ENCODE measurements around the gene GIPC1.

Gene GIPC1

DNA sequence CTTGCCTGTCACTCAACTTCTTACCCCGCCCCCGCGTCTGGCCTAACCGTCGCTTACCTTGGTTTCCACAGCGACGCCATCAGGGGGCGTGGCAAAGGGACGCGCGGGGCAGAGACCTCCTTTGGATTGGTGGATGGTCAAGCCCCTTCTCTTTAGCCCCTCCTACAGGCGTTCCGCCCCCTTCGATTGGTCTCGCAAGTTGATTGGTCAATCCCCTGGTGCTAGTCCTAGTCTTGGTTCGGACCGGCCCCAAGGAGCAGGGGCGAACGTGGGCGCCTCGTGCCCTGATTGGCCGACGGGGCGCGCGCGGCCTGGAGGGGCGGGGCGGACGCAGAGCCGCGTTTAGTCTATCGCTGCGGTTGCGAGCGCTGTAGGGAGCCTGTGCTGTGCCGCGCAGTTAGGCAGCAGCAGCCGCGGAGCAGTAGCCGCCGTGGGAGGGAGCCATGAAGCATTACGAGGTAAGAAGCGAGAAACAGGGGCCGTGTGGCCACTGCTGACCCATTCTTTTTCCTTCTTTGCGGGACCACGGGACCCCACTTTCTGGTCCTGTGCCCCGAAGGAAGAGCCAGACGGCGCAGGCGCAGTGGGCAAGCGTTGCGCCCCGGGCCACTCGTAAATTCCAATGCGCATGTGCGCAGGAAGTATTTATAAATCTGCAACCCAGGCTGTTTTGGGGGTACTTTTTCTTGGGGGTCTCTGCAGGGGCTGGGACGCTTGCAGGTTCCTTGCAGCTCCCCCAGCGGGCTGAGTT lies 33.5 kb upstream of the GIPC1 start, which contains the start of gene TECR:
TSS of gene TECR (plus strand) at position 341 of the 751 bp plus-strand sequence. CDS start at position 444, 103 bp downstream.
- peak; percentile 99 for DNase-seq (ENCODE audit: low spot score)
- CTCF ChIA-PET = interaction anchor here (0.6 kb wide), 1 partner anchor 16 kb away, joined by 3 read pairs; no protein-coding TSS in a partner anchor
- TF ChIP-seq, protein P1, sequence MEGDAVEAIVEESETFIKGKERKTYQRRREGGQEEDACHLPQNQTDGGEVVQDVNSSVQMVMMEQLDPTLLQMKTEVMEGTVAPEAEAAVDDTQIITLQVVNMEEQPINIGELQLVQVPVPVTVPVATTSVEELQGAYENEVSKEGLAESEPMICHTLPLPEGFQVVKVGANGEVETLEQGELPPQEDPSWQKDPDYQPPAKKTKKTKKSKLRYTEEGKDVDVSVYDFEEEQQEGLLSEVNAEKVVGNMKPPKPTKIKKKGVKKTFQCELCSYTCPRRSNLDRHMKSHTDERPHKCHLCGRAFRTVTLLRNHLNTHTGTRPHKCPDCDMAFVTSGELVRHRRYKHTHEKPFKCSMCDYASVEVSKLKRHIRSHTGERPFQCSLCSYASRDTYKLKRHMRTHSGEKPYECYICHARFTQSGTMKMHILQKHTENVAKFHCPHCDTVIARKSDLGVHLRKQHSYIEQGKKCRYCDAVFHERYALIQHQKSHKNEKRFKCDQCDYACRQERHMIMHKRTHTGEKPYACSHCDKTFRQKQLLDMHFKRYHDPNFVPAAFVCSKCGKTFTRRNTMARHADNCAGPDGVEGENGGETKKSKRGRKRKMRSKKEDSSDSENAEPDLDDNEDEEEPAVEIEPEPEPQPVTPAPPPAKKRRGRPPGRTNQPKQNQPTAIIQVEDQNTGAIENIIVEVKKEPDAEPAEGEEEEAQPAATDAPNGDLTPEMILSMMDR (conservative IDR thresholded peaks at IDR 0.05; ENCODE audit: low read depth) = no peak
- POLR2A ChIA-PET (ENCODE audit: low non-redundant PET) = interaction anchor here (2.4 kb wide), 1 partner anchor 12 kb away, joined by 13 read pairs; the partner anchor contains the start of gene DNAJB1
- peak within 1 kb of the TSS; percentile 99 for H3K27ac ChIP-seq

DNA sequence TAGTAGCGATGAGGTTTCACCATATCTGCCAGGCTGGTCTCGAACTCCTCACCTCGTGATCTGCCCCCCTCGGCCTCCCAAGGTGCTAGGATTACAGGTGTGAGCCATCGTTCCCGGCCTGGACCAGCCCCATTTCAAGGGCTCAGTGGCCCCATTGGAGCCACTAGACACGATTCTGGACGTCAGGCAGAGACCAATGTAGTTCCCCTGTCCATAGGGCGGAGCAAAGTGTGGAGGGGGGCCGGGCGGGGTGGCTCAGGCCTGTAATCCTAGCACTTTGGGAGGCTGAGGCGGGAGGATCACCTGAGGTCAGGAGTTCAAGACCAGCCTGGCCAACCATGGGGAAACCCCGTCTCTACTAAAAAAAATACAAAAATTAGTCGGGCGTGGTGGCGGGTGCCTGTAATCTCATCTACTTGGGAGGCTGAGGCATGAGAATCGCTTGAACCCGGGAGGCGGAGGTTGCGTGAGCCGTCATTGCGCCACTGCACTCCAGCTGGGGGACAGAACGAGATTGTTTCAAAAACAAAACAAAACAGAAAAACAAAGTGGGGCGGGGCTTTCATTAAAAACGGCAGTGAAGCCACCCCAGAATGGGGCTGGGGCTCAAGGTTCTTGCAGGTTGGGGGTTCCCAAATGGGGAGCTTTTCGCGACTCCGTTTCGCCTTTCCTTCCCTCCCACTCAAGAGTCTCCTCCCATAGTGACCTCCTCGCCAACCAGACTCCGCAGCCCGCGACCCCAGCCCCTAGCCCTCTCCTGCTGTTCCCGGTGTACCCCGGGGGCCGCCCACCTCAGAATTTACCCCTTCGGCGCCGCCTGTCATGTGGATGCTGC lies 32.7 kb upstream of the GIPC1 start:
- CTCF ChIA-PET = no interaction called here
- no peak for DNase-seq (ENCODE audit: low spot score)
- TF ChIP-seq, protein P1 (conservative IDR thresholded peaks at IDR 0.05; ENCODE audit: low read depth) = no peak
- POLR2A ChIA-PET (ENCODE audit: low non-redundant PET) = interaction anchor here (2.4 kb wide), 1 partner anchor 11 kb away, joined by 13 read pairs; the partner anchor contains the start of gene DNAJB1
- peak overlapping the region; percentile 99 for H3K27ac ChIP-seq

DNA sequence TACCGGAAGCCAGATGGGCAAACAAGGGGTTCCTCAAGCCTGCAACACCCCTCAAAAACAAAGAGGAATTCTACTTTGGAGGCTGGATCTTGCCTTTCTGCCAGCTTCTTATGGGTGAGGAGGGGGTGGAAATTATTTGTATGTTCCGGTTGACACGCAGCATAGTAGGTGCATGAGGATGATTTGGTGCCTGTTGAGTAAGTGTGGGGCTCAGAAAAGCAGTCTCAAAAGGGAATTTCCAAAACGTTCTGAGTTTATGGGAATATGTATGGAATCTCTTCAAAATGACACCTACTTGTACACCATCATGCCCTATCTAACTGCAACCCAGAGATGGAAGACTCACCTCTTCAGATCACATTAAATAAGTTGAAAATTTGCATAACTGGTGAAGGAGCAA lies 30.5 kb upstream of the GIPC1 start:
- ChIA-PET CTCF (interaction anchor here (0.7 kb wide), 1 partner anchor 11 kb away, joined by 3 read pairs; no protein-coding TSS in a partner anchor), POLR2A (ENCODE audit: low non-redundant PET) (interaction anchor here (1.2 kb wide), 1 partner anchor 9 kb away, joined by 8 read pairs; the partner anchor contains the start of gene DNAJB1)
- TF ChIP-seq, protein P1 (conservative IDR thresholded peaks at IDR 0.05; ENCODE audit: low read depth) = no peak
- peak overlapping the region; percentile 99 for H3K27ac ChIP-seq
- DNase-seq (ENCODE audit: low spot score) = no peak

DNA sequence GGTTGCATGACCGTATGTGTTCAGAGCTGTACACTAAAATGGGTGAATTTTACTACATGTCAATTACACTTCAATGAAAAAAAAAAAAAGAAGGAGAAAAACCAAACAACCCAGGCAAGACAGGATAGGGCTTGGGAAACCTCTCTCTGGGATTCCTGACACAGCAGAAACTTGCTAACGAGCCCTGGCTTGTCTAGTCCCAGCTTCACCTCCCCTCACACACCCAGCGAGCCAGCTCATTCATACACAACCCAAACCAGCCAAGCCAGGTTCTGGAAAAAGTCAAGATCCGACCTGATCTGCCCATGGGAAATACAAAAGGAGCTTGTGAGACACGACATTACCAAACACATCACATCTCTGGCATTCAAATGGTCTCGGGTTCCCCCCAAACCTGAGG lies 29.8 kb upstream of the GIPC1 start:
- TF ChIP-seq, protein P1 (conservative IDR thresholded peaks at IDR 0.05; ENCODE audit: low read depth) = no peak
- ChIA-PET CTCF (interaction anchor here (0.6 to 0.7 kb wide), 2 partner anchors 10 to 37 kb away, joined by 3 to 7 read pairs; no protein-coding TSS in a partner anchor), POLR2A (ENCODE audit: low non-redundant PET) (interaction anchor here (0.6 to 1.2 kb wide), 2 partner anchors 8 to 675 kb away, joined by 3 to 8 read pairs; partner anchors contain the start of gene DNAJB1)
- H3K27ac ChIP-seq = peak overlapping the region; percentile 99
- DNase-seq (ENCODE audit: low spot score) = peak; percentile 88

DNA sequence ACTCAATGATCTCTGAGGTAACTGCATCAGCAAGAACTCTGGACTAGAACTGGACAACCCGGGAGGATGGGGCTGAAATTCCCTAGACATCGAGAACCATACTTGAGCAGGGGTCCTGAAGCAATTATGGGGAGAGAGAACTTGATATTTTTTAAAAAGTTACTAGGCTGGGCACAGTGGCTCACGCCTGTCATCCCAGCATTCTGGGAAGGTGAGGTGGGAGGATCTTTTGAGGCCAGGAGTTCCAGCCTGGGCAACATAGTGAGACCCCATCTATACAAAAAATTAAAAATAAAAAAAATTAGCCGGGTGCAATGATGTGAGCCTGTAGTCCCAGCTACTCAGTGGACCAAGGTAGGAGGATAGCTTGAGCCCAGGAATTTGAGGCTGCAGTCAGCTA lies 24.6 kb upstream of the GIPC1 start:
- ChIA-PET POLR2A (ENCODE audit: low non-redundant PET) (interaction anchor here (0.5 kb wide), 1 partner anchor 11 kb away, joined by 6 read pairs; no protein-coding TSS in a partner anchor), CTCF (no interaction called here)
- no peak for DNase-seq (ENCODE audit: low spot score)
- TF ChIP-seq, protein P1 (conservative IDR thresholded peaks at IDR 0.05; ENCODE audit: low read depth) = no peak
- peak overlapping the region; percentile 100 for H3K27ac ChIP-seq

All from RWPE1 (cell line).